ENCODE data around the gene HCAR3. TPM values are rescaled to one million over a fixed set of nuclear protein-coding genes. Genes with fewer than 3 reads are reported as not detected.
"Not testable (repeated sequence)": the region's sequence is repeated elsewhere in the genome, so short reads cannot be mapped to it uniquely, and the experiment has no call there.

HCAR3 gene
- total and polyA plus RNA-seq, 2 donors (not counting 1 experiment from before 2014, with no cell fraction given), result under 0.01 TPM; not detected in 1

DNA sequence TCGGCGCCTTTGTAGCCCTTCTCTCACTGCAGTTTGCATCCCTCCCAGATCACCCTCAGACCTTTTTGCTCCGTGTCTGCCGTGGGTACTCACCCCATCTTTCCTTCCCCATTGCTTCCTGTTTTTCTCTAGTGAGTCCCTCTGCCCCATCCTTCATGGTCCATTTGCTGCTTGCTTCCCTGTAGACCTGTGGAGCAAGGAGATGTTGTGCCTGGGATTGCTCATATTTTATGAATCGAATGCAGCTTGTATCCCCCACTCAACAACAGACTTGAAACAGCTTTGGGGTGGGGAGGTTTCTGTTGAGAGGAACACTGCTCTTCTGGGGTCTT lies 36.7 kb upstream of the HCAR3 start:
- Histone ChIP-seq H3K9me3 (ENCODE audit: control insufficient read depth, insufficient read depth, low read depth, low read length) (no peaks in the 10 kb centered on the region), H4K20me1 (ENCODE audit: control insufficient read depth, extremely low read depth, insufficient read depth, low read length) (no peaks in the 10 kb centered on the region), H3K27me3 (ENCODE audit: control insufficient read depth, insufficient read depth, low read length) (no peaks in the 10 kb centered on the region), H3K4me1 (ENCODE audit: control insufficient read depth, extremely low read depth, insufficient read depth, low read length) (peaks cover 7% of the 10 kb centered on the region), H3K9ac (ENCODE audit: insufficient read depth, low read length) (peak overlapping the region; percentile 96), H3K4me2 (ENCODE audit: extremely low read depth, insufficient read depth, low read length) (peak overlapping the region; percentile 98), H3K36me3 (ENCODE audit: control insufficient read depth, insufficient read depth, low read length) (peaks cover 12% of the 10 kb centered on the region), H3K27ac (ENCODE audit: insufficient read depth, low read length) (peak overlapping the region; percentile 94), H3K4me3 (replicated peaks in 1 of 4; ENCODE audit: control extremely low read depth in 1 of 4, insufficient read depth in 1 of 4, low read depth in 3 of 4, low read length in 4 of 4) (peak overlapping the region; percentile 90 to 98 (median 96)), H3K79me2 (ENCODE audit: control insufficient read depth, insufficient read depth, low read length) (peaks cover 29% of the 10 kb centered on the region), H2AFZ (ENCODE audit: low read length) (peak overlapping the region; percentile 71)
- DNase-seq (ENCODE audit: low read depth in 2 of 2), result peak in 1 of 2 donors; percentile 9
- TF ChIP-seq, protein P1, sequence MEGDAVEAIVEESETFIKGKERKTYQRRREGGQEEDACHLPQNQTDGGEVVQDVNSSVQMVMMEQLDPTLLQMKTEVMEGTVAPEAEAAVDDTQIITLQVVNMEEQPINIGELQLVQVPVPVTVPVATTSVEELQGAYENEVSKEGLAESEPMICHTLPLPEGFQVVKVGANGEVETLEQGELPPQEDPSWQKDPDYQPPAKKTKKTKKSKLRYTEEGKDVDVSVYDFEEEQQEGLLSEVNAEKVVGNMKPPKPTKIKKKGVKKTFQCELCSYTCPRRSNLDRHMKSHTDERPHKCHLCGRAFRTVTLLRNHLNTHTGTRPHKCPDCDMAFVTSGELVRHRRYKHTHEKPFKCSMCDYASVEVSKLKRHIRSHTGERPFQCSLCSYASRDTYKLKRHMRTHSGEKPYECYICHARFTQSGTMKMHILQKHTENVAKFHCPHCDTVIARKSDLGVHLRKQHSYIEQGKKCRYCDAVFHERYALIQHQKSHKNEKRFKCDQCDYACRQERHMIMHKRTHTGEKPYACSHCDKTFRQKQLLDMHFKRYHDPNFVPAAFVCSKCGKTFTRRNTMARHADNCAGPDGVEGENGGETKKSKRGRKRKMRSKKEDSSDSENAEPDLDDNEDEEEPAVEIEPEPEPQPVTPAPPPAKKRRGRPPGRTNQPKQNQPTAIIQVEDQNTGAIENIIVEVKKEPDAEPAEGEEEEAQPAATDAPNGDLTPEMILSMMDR (conservative IDR thresholded peaks at IDR 0.05 in 1 of 2, IDR thresholded peaks at IDR 0.05 in 1 of 2; ENCODE audit: low read depth in 1 of 2, low read length in 2 of 2), result no peak
- TF ChIP-seq EZH2 (IDR thresholded peaks at IDR 0.05; ENCODE audit: low read length, missing control alignments), result no peak

DNA sequence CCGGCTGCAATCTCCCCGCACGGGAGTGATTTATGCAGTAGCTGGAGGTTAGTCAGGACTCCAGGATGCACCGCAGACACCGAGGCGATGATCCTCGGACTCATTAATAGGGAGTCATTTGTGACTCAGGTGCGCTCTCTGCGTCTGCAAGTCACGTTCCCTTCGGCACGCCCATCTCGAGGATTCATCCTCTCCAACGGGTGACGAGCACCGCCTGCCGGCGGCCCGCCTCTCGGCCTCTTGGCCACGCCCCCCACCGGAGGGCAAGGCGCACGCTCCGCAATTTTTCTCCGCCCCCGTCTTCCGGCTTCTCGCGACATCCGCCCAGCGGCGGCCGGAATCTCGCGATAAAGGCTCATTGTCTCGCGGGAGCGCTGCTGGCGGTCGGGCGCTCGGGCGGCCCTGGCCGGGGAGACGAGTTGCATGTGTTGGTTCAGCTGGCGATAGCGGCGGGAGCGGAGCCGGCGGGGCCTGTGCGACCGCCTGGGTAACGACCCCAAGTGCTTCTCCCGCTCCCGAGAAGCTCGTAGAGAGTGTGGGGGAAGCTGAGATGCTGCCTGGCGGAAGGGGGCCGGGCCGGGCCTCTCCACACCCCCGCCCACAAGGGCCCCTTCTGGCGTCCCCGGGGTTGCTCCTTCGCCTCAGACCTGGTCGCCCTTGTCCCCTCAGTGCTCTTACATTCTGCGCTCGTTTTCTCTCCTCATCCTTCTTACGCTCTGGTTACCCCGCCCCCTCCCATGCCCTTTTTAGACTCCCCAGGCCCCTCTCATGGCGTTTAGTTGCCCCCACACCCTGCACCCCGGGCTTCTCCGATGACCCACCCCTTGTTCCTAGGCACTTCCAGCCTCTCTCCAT lies 36.1 kb upstream of the HCAR3 start, which contains the start of gene DENR:
Gene DENR (plus strand): TSS at position 361 of the 855 bp plus-strand sequence. CDS start 878 bp downstream, outside the sequence.
- no peaks in the 10 kb centered on the region for H3K27me3 ChIP-seq (ENCODE audit: control insufficient read depth, insufficient read depth, low read length)
- peaks cover 7% of the 10 kb centered on the region for H3K4me1 ChIP-seq (ENCODE audit: control insufficient read depth, extremely low read depth, insufficient read depth, low read length)
- H2AFZ ChIP-seq (ENCODE audit: low read length), result peak within 1 kb of the TSS; percentile 71
- no peaks in the 10 kb centered on the region for H3K9me3 ChIP-seq (ENCODE audit: control insufficient read depth, insufficient read depth, low read depth, low read length)
- H3K9ac ChIP-seq (ENCODE audit: insufficient read depth, low read length), result peak within 1 kb of the TSS; percentile 96
- no peaks in the 10 kb centered on the region for H4K20me1 ChIP-seq (ENCODE audit: control insufficient read depth, extremely low read depth, insufficient read depth, low read length)
- H3K36me3 ChIP-seq (ENCODE audit: control insufficient read depth, insufficient read depth, low read length), result peaks cover 12% of the 10 kb centered on the region
- peak within 1 kb of the TSS; percentile 94 for H3K27ac ChIP-seq (ENCODE audit: insufficient read depth, low read length)
- peak; percentile 95 to 97 for DNase-seq (ENCODE audit: low read depth in 2 of 2)
- TF ChIP-seq, protein P1 (conservative IDR thresholded peaks at IDR 0.05 in 1 of 2, IDR thresholded peaks at IDR 0.05 in 1 of 2; ENCODE audit: low read depth in 1 of 2, low read length in 2 of 2), result peak; percentile 77 to 81
- TF ChIP-seq EZH2 (IDR thresholded peaks at IDR 0.05; ENCODE audit: low read length, missing control alignments), result no peak
- H3K4me3 ChIP-seq (replicated peaks in 1 of 4; ENCODE audit: control extremely low read depth in 1 of 4, insufficient read depth in 1 of 4, low read depth in 3 of 4, low read length in 4 of 4), result peak within 1 kb of the TSS; percentile 90 to 98 (median 96)
- peaks cover 27% of the 10 kb centered on the region for H3K79me2 ChIP-seq (ENCODE audit: control insufficient read depth, insufficient read depth, low read length)
- peak within 1 kb of the TSS; percentile 98 for H3K4me2 ChIP-seq (ENCODE audit: extremely low read depth, insufficient read depth, low read length)

DNA sequence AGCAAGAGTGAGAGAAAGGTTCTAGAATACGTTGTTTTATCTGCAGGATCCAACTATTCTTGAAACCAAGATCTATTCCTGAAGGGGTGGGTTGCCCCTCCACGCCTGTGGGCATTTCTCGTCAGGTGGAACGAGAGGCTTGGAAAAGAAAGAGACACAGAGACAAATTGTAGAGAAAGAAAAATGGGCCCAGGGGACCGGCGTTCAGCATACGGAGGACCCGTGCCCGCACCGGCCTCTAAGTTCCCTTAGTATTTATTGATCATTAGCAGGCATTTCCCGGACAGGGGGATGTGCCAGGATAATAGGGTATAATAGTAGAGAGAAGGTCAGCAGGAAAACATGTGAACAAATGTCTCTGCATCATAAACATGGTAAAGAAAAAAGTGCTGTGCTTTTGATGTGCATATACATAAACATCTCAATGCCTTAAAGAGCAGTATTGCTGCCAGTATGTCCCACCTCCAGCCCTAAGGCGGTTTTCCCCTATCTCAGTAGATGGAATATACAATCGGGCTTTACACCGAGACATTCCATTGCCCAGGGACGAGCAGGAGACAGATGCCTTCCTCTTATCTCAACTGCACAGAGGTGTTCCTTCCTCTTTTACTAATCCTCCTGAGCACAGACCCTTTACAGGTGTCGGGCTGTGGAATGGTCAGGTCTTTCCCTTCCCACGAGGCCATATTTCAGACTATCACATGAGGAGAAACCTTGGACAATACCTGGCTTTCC lies 34.3 kb upstream of the HCAR3 start:
- not testable (repeated sequence) for H4K20me1 ChIP-seq (ENCODE audit: control insufficient read depth, extremely low read depth, insufficient read depth, low read length); H3K4me2 ChIP-seq (ENCODE audit: extremely low read depth, insufficient read depth, low read length); DNase-seq (ENCODE audit: low read depth in 2 of 2); H3K27me3 ChIP-seq (ENCODE audit: control insufficient read depth, insufficient read depth, low read length); H3K4me3 ChIP-seq (replicated peaks in 1 of 4; ENCODE audit: control extremely low read depth in 1 of 4, insufficient read depth in 1 of 4, low read depth in 3 of 4, low read length in 4 of 4); H3K9me3 ChIP-seq (ENCODE audit: control insufficient read depth, insufficient read depth, low read depth, low read length); H3K36me3 ChIP-seq (ENCODE audit: control insufficient read depth, insufficient read depth, low read length); H3K27ac ChIP-seq (ENCODE audit: insufficient read depth, low read length); H3K9ac ChIP-seq (ENCODE audit: insufficient read depth, low read length); H2AFZ ChIP-seq (ENCODE audit: low read length); H3K4me1 ChIP-seq (ENCODE audit: control insufficient read depth, extremely low read depth, insufficient read depth, low read length)
- peaks cover 22% of the 10 kb centered on the region for H3K79me2 ChIP-seq (ENCODE audit: control insufficient read depth, insufficient read depth, low read length)
